ENCODE measurements around the gene MMP28.
A peak's percentile ranks its signal among the peaks of the same experiment; 100 is the strongest.
"Not testable (repeated sequence)": the region's sequence is repeated elsewhere in the genome, so short reads cannot be mapped to it uniquely, and the experiment has no call there.

The MMP28 gene

GRCh38 chr17:35765756-35766488 is 29.5 kb downstream of the MMP28 start:
- DNase-seq (ENCODE audit: low spot score): no peak

- no peak for DNase-seq (ENCODE audit: low spot score)
These were observed 30.2 kb downstream of the MMP28 start for GRCh38 chr17:35765086-35765710.

- peak; percentile 89 for DNase-seq (ENCODE audit: low spot score)
These were observed 31.1 kb downstream of the MMP28 start for GRCh38 chr17:35764123-35764991.

- DNase-seq (ENCODE audit: low spot score): no peak
These were observed 31.7 kb downstream of the MMP28 start for GRCh38 chr17:35763767-35764122.

GRCh38 chr17:35761601-35762000 is 33.8 kb downstream of the MMP28 start:
- DNase-seq (ENCODE audit: low spot score): no peak

- no peak for DNase-seq (ENCODE audit: low spot score)
These were observed 34.9 kb downstream of the MMP28 start, which contains the start of gene C17orf50 for GRCh38 chr17:35760587-35760986. TSS of gene C17orf50 (plus strand) at chr17:35760887. CDS start at chr17:35760942, 55 bp downstream.

GRCh38 chr17:35757243-35757642 is 38.2 kb downstream of the MMP28 start:
- no peak for DNase-seq (ENCODE audit: low spot score)

- DNase-seq (ENCODE audit: low spot score): no peak
These were observed 42.3 kb downstream of the MMP28 start, which contains the start of gene GAS2L2 for GRCh38 chr17:35752945-35753764. TSS of gene GAS2L2 (minus strand) at chr17:35753239. CDS start at chr17:35752850, 389 bp downstream.

GRCh38 chr17:35752471-35752870 is 43.0 kb downstream of the MMP28 start:
- no peak for DNase-seq (ENCODE audit: low spot score)

GRCh38 chr17:35751541-35751940 is 43.9 kb downstream of the MMP28 start:
- not testable (repeated sequence) for DNase-seq (ENCODE audit: low spot score)

GRCh38 chr17:35750526-35751395 is 44.7 kb downstream of the MMP28 start:
- no peak for DNase-seq (ENCODE audit: low spot score)

GRCh38 chr17:35749560-35750412 is 45.7 kb downstream of the MMP28 start:
- no peak for DNase-seq (ENCODE audit: low spot score)

- DNase-seq (ENCODE audit: low spot score): no peak
These were observed 46.5 kb downstream of the MMP28 start for GRCh38 chr17:35748979-35749378.

GRCh38 chr17:35748341-35748841 is 47.0 kb downstream of the MMP28 start:
- no peak for DNase-seq (ENCODE audit: low spot score)

GRCh38 chr17:35747540-35748017 is 47.9 kb downstream of the MMP28 start:
- peak; percentile 81 for DNase-seq (ENCODE audit: low spot score)

- no peak for DNase-seq (ENCODE audit: low spot score)
These were observed 49.6 kb downstream of the MMP28 start for GRCh38 chr17:35745749-35746320.

GRCh38 chr17:35745246-35745645 is 50.2 kb downstream of the MMP28 start:
- no peak for DNase-seq (ENCODE audit: low spot score)

GRCh38 chr17:35744830-35745229 is 50.6 kb downstream of the MMP28 start:
- DNase-seq (ENCODE audit: low spot score): no peak

Measured in CD4-positive, alpha-beta T cell treated with Interleukin-2 at 100 ng/mL for 4 hours (primary cell).